ENCODE results near the gene TTC23.

DNA sequence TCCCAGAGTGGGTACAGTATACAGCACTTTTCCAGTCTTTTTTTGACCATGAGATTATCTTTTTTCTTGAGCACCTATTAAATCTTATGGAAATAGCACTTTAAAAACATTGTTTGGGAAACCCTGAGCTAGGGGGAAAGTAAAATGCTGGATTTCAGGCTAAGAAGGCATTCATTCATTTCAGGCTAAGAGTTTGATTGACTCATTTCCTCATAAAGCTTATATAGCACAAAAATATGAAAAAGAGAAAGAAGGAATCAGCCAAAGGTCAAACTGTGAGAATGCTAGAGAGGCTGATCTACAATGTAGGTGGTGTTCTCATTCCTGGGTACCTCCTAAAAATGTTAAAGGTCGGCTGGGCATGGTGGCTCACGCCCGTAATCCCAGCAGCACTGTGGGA is 10.5 kb downstream of the TTC23 start:
- TF ChIP-seq POLR2A (IDR thresholded peaks at IDR 0.05): no peak
- TF ChIP-seq, protein P1, sequence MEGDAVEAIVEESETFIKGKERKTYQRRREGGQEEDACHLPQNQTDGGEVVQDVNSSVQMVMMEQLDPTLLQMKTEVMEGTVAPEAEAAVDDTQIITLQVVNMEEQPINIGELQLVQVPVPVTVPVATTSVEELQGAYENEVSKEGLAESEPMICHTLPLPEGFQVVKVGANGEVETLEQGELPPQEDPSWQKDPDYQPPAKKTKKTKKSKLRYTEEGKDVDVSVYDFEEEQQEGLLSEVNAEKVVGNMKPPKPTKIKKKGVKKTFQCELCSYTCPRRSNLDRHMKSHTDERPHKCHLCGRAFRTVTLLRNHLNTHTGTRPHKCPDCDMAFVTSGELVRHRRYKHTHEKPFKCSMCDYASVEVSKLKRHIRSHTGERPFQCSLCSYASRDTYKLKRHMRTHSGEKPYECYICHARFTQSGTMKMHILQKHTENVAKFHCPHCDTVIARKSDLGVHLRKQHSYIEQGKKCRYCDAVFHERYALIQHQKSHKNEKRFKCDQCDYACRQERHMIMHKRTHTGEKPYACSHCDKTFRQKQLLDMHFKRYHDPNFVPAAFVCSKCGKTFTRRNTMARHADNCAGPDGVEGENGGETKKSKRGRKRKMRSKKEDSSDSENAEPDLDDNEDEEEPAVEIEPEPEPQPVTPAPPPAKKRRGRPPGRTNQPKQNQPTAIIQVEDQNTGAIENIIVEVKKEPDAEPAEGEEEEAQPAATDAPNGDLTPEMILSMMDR (IDR thresholded peaks at IDR 0.05): no peak

Measured in thyroid gland (tissue), 4 donors.